LNCAP (cell line): ENCODE data around the gene CMTM4.

Experiments
- TF ChIP-seq, protein P1 (sequence below): fragments of 450-650 bp; IDR thresholded peaks from 2 replicates; pipeline ENCODE4 v1.5.1; 2017; ENCODE audit warnings: mild to moderate bottlenecking

CMTM4 gene

GRCh38 chr16:66635406-66635805 lies 61.1 kb downstream of the CMTM4 start:
- TF ChIP-seq, protein P1, sequence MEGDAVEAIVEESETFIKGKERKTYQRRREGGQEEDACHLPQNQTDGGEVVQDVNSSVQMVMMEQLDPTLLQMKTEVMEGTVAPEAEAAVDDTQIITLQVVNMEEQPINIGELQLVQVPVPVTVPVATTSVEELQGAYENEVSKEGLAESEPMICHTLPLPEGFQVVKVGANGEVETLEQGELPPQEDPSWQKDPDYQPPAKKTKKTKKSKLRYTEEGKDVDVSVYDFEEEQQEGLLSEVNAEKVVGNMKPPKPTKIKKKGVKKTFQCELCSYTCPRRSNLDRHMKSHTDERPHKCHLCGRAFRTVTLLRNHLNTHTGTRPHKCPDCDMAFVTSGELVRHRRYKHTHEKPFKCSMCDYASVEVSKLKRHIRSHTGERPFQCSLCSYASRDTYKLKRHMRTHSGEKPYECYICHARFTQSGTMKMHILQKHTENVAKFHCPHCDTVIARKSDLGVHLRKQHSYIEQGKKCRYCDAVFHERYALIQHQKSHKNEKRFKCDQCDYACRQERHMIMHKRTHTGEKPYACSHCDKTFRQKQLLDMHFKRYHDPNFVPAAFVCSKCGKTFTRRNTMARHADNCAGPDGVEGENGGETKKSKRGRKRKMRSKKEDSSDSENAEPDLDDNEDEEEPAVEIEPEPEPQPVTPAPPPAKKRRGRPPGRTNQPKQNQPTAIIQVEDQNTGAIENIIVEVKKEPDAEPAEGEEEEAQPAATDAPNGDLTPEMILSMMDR = no peak

- TF ChIP-seq, protein P1 = no peak
Observed at GRCh38 chr16:66634527-66635196, 61.9 kb downstream of the CMTM4 start.

- TF ChIP-seq, protein P1 = no peak
Observed at GRCh38 chr16:66629856-66630255, 66.7 kb downstream of the CMTM4 start.

- TF ChIP-seq, protein P1 = no peak
Observed at GRCh38 chr16:66623755-66624154, 72.8 kb downstream of the CMTM4 start.

DNA sequence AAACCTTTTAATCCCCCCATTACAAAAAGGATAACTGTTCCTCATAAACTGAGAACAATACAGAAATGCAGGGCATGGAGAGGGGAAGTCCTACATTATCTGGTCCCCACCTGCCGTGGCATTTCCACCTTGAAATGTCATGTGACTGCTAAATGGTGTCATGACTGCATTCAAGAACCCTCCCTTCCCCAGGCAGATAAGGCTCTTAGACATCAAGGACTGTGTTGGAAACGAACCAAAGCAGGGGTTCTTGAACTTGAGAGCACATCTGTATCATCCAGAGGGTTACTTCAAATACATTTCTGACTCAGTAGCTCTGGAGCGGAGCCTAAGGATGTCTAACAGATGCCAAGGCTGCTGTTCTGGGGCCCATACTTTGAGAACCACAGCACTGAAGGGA lies 73.7 kb downstream of the CMTM4 start:
- TF ChIP-seq, protein P1 = no peak

DNA sequence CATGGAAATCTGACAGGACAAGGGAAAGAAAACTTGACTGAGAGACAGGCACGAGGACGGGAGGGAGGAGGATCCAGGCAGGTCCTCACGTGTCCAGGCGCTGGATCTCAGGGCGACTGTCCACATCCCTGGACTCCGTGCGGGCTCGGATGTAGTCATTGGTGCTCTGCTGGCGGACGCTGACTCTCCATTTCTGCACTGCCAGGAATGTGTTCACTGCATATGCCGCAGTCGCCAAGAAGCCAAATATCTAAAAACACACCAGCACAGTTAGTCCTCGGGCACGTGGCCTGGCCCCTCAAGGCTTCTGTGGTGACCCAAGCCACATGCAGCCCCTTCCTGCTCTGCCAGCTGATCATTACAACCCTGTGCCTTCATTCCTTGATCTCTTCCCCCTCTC lies 74.6 kb downstream of the CMTM4 start:
- TF ChIP-seq, protein P1 = no peak

- TF ChIP-seq, protein P1 = no peak
Observed at GRCh38 chr16:66620429-66620795, 76.1 kb downstream of the CMTM4 start.
